ENCODE measurements around the gene NOL3.

Gene NOL3

GRCh38 chr16:67202956-67203493, 32.7 kb downstream of the NOL3 start:
- DNase-seq (ENCODE audit: insufficient read length) (no peak), FAIRE-seq (no peak)
- TF ChIP-seq TAF1 (IDR thresholded peaks at IDR 0.05; ENCODE audit: borderline replicate concordance, low read depth, low read length): no peak

GRCh38 chr16:67204076-67204475, 33.7 kb downstream of the NOL3 start:
- no peak for DNase-seq (ENCODE audit: insufficient read length)
- TF ChIP-seq POLR2AphosphoS5 (IDR thresholded peaks at IDR 0.05; ENCODE audit: low read depth, low read length): no peak
- no peak for TF ChIP-seq TAF1 (IDR thresholded peaks at IDR 0.05; ENCODE audit: borderline replicate concordance, low read depth, low read length)
- no peak for TF ChIP-seq POLR2A (IDR thresholded peaks at IDR 0.05; ENCODE audit: low read depth, low read length)
- FAIRE-seq: no peak

GRCh38 chr16:67206129-67206837, 35.9 kb downstream of the NOL3 start:
- TF ChIP-seq TAF1 (IDR thresholded peaks at IDR 0.05; ENCODE audit: borderline replicate concordance, low read depth, low read length): no peak
- no peak for TF ChIP-seq POLR2AphosphoS5 (IDR thresholded peaks at IDR 0.05; ENCODE audit: low read depth, low read length)
- TF ChIP-seq POLR2A (IDR thresholded peaks at IDR 0.05; ENCODE audit: low read depth, low read length): no peak
- FAIRE-seq (no peak), DNase-seq (ENCODE audit: insufficient read length) (no peak)

- FAIRE-seq: no peak
- TF ChIP-seq POLR2AphosphoS5 (IDR thresholded peaks at IDR 0.05; ENCODE audit: low read depth, low read length) (no peak), TAF1 (IDR thresholded peaks at IDR 0.05; ENCODE audit: borderline replicate concordance, low read depth, low read length) (no peak), POLR2A (IDR thresholded peaks at IDR 0.05; ENCODE audit: low read depth, low read length) (no peak)
- no peak for DNase-seq (ENCODE audit: insufficient read length)
Observed at GRCh38 chr16:67206838-67207248, 36.5 kb downstream of the NOL3 start.

- DNase-seq (ENCODE audit: insufficient read length) (no peak), FAIRE-seq (no peak)
- TF ChIP-seq TAF1 (IDR thresholded peaks at IDR 0.05; ENCODE audit: borderline replicate concordance, low read depth, low read length): no peak
- TF ChIP-seq POLR2A (IDR thresholded peaks at IDR 0.05; ENCODE audit: low read depth, low read length): peak; percentile 28
- 0 out of 2 replicates have a peak, but pooled peaks have one; percentile 5 for TF ChIP-seq POLR2AphosphoS5 (IDR thresholded peaks at IDR 0.05; ENCODE audit: low read depth, low read length)
Observed at GRCh38 chr16:67207249-67208091, 37.1 kb downstream of the NOL3 start.

GRCh38 chr16:67208154-67208896, 38.0 kb downstream of the NOL3 start:
- TF ChIP-seq TAF1 (IDR thresholded peaks at IDR 0.05; ENCODE audit: borderline replicate concordance, low read depth, low read length) (no peak), POLR2A (IDR thresholded peaks at IDR 0.05; ENCODE audit: low read depth, low read length) (no peak), POLR2AphosphoS5 (IDR thresholded peaks at IDR 0.05; ENCODE audit: low read depth, low read length) (no peak; the same call in 1 of the 2 replicates)
- DNase-seq (ENCODE audit: insufficient read length): no peak
- no peak for FAIRE-seq

- no peak for FAIRE-seq
Observed at GRCh38 chr16:67209565-67209964, 39.2 kb downstream of the NOL3 start.

GRCh38 chr16:67210069-67210937, 40.0 kb downstream of the NOL3 start:
- FAIRE-seq: no peak
- no peak for DNase-seq (ENCODE audit: insufficient read length)
- no peak for TF ChIP-seq POLR2A (IDR thresholded peaks at IDR 0.05; ENCODE audit: low read depth, low read length)
- no peak for TF ChIP-seq TAF1 (IDR thresholded peaks at IDR 0.05; ENCODE audit: borderline replicate concordance, low read depth, low read length)
- TF ChIP-seq POLR2AphosphoS5 (IDR thresholded peaks at IDR 0.05; ENCODE audit: low read depth, low read length): no peak

More at GRCh38 chr16:67209565-67209964, 39.2 kb downstream of the NOL3 start:
- no peak for DNase-seq (ENCODE audit: insufficient read length)
- TF ChIP-seq POLR2AphosphoS5 (IDR thresholded peaks at IDR 0.05; ENCODE audit: low read depth, low read length) (no peak), POLR2A (IDR thresholded peaks at IDR 0.05; ENCODE audit: low read depth, low read length) (no peak), TAF1 (IDR thresholded peaks at IDR 0.05; ENCODE audit: borderline replicate concordance, low read depth, low read length) (no peak)

- TF ChIP-seq POLR2AphosphoS5 (IDR thresholded peaks at IDR 0.05; ENCODE audit: low read depth, low read length) (no peak), TAF1 (IDR thresholded peaks at IDR 0.05; ENCODE audit: borderline replicate concordance, low read depth, low read length) (no peak), POLR2A (IDR thresholded peaks at IDR 0.05; ENCODE audit: low read depth, low read length) (no peak)
- DNase-seq (ENCODE audit: insufficient read length) (no peak), FAIRE-seq (no peak)
Observed at GRCh38 chr16:67211674-67212073, 41.3 kb downstream of the NOL3 start.

- DNase-seq (ENCODE audit: insufficient read length): no peak
- no peak for FAIRE-seq
- TF ChIP-seq POLR2A (IDR thresholded peaks at IDR 0.05; ENCODE audit: low read depth, low read length) (no peak), TAF1 (IDR thresholded peaks at IDR 0.05; ENCODE audit: borderline replicate concordance, low read depth, low read length) (no peak), POLR2AphosphoS5 (IDR thresholded peaks at IDR 0.05; ENCODE audit: low read depth, low read length) (no peak)
Observed at GRCh38 chr16:67212766-67213165, 42.4 kb downstream of the NOL3 start.

Measured in GM12892 (cell line).